Astrocyte of the spinal cord (primary cell): Measurements from ENCODE around the gene SNCA.
A peak's percentile ranks its signal among the peaks of the same experiment; 100 is the strongest.

ENCODE experiments used
- DNase-seq: peaks from one replicate; pipeline ENCODE4 v3.0.0; 2011; ENCODE audit warnings: low read depth, low spot score
- H3K4me3 ChIP-seq: 2 replicates; pipeline ENCODE4 v1.5.1; 2011; ENCODE audit warnings: low read depth, mild to moderate bottlenecking, low read length, moderate library complexity
- CTCF ChIP-seq: IDR thresholded peaks from 2 replicates; pipeline ENCODE4 v1.5.1; 2012; ENCODE audit warnings: low read depth, mild to moderate bottlenecking, low read length, inconsistent platforms
- in situ Hi-C: cut with HindIII; loops from 2 replicates; pipeline ENCODE4 v1.10.0; 2017; ENCODE audit warnings: low sequenced_read_pairs

The SNCA gene

GRCh38 chr4:89765966-89766365, 71.0 kb downstream of the SNCA start:
- in situ Hi-C loops, result no loop called here
- no peak for TF ChIP-seq CTCF
- peak; percentile 77 for DNase-seq
- H3K4me3 ChIP-seq, result no peak overlapping the region

GRCh38 chr4:89765528-89765927, 71.4 kb downstream of the SNCA start:
- H3K4me3 ChIP-seq, result no peak overlapping the region
- no peak for DNase-seq
- TF ChIP-seq CTCF, result no peak
- in situ Hi-C loops, result no loop called here

- TF ChIP-seq CTCF, result no peak
- no peak for DNase-seq
- H3K4me3 ChIP-seq, result no peak overlapping the region
- in situ Hi-C loops, result no loop called here
Observed at GRCh38 chr4:89762311-89762710, 74.7 kb downstream of the SNCA start.

- no peak overlapping the region for H3K4me3 ChIP-seq
- no peak for DNase-seq
- TF ChIP-seq CTCF, result no peak
- in situ Hi-C loops, result no loop called here
Observed at GRCh38 chr4:89759426-89759825, 77.5 kb downstream of the SNCA start.

GRCh38 chr4:89757154-89757719, 79.7 kb downstream of the SNCA start:
- in situ Hi-C loops, result no loop called here
- H3K4me3 ChIP-seq, result no peak overlapping the region
- no peak for TF ChIP-seq CTCF
- DNase-seq, result no peak

- TF ChIP-seq CTCF, result peak; percentile 24
- in situ Hi-C loops, result no loop called here
- H3K4me3 ChIP-seq, result no peak overlapping the region
Observed at GRCh38 chr4:89755220-89755619, 81.7 kb downstream of the SNCA start.

GRCh38 chr4:89754531-89754930, 82.4 kb downstream of the SNCA start:
- no peak overlapping the region for H3K4me3 ChIP-seq
- peak; percentile 50 for DNase-seq
- TF ChIP-seq CTCF, result no peak
- in situ Hi-C loops, result no loop called here

More at GRCh38 chr4:89755220-89755619, 81.7 kb downstream of the SNCA start:
- DNase-seq, result peak; percentile 20
